ENCODE measurements around the gene SLC44A5.

The SLC44A5 gene

GRCh38 chr1:75170981-75171380 lies 439.9 kb downstream of the SLC44A5 start:
- no peak for ATAC-seq

DNA sequence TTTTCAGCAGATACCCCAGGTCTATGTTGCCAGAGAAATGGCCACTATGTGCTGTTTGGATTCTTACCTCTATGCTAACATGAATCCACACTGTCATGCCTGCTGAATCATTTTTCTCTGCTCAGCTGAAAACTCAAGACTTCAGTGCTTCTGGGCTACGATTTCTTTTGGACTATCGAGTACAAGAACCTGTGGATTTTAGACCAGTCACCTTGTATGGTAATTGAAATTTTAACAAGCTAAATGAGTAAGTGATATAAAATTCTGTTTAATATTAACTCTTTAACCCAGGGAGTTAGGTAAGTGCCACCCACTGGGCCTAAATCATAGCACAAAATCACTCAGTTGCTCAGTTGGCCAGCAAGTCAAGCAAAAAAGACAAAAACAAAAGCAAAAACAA lies 440.9 kb downstream of the SLC44A5 start:
- no peak for ATAC-seq

DNA sequence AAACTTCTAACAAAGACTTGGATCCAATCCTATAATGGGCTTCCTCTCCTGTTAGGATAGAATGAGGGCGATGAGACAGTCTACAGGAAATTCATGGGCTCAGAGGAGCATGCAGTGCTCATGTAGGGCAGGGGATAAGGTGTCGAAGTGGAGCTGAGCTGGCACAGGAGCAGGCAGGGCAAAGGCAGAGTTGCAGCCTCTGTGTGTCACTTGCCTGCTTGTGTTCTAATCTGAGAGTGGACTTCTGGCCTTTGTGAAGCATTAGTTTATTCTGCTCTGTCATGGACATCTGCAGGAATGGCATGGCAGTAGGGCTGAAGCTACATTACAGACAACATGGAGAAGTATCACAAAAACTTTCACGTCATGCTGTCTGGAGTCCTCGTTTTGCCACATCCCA lies 444.1 kb downstream of the SLC44A5 start:
- no peak for ATAC-seq

- no peak for ATAC-seq
These were observed 445.6 kb downstream of the SLC44A5 start for GRCh38 chr1:75165264-75165663.

DNA sequence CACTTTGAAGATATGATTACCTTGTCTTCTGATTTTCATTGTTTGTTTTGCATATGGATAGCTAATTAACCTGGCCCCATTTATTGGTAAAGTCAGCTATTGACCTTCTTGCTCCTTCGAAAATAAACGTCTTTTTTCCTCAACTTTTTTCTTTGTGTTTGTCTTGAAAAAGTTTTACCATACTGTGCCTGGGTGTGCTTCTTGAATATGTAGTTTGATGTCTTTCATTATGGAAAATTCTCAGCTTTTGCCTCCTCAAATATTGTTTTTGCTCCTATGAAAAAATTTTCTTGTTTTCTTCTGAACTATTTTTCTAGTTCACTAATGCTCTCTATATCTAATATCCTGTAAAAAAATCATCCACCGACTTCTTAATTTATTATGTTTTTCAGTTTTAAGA lies 451.8 kb downstream of the SLC44A5 start:
- ATAC-seq: no peak
